HG03039 (cell line): ENCODE measurements around the gene LRRIQ4.

Experiments
- ATAC-seq: cut with Tn5 transposase; IDR thresholded peaks from one replicate; pipeline ENCODE4 v1.9.1; 2021; ENCODE audit warnings: mild to moderate bottlenecking, moderate library complexity; ENCODE audit not compliant: unreplicated experiment

LRRIQ4 gene

GRCh38 chr3:169809230-169809795 lies 3.4 kb upstream of the LRRIQ4 start:
- no peak for ATAC-seq

- peak; percentile 9 for ATAC-seq
Measured at GRCh38 chr3:169811631-169812331, 889 bp upstream of the LRRIQ4 start.

- no peak for ATAC-seq
Measured at GRCh38 chr3:169813278-169813677, 608 bp downstream of the LRRIQ4 start.

- ATAC-seq, result peak; percentile 88
Measured at GRCh38 chr3:169813757-169814517, 1.3 kb downstream of the LRRIQ4 start.

DNA sequence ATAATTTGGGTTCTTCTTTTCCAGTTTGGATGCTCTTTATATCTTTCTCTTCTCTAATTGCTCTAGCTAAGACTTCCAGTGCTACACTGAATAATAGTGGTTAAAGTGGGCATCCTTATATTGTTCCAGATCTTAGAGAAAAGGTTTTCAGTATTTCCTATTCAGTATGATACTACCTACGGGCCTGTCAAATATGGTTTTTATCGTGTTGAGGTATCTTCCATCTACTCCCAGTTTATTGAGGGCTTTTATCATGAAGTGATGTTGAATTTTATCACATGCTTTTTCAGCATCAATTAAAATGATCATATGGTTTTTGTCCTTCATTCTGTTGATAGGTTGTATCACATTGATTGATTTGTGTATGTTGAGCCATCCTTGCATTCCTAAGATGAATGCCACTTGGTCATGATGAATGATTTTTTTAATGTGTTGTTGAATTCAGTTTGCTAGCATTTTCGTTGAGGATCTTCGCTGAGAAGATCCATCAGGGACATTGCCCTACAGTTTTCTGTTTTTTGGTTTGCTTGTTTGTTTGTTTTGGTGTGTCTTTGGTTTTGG lies 3.0 kb downstream of the LRRIQ4 start:
- ATAC-seq, result no peak

- ATAC-seq, result no peak
Measured at GRCh38 chr3:169818316-169818715, 5.6 kb downstream of the LRRIQ4 start.

GRCh38 chr3:169822091-169822490 lies 9.4 kb downstream of the LRRIQ4 start:
- ATAC-seq, result no peak

GRCh38 chr3:169822540-169822939 lies 9.9 kb downstream of the LRRIQ4 start:
- ATAC-seq, result no peak

DNA sequence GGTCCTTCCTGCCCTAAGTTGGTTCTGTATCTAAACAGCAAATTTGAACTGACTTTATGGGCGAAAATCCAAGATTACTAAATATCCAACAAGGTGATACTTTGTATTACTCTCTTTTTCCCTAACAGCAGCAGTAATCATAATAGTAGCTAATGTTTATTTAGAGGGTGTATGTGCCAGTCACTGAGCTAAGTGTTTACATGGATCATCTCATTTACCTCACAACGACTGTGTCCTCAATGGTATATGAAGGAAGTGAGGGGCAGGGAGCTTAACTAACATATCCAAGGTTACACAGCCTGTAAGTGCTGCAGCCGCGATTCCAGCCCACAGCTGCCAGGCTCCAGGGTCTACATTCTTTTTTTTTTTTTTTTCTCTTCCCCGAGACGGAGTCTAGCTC lies 10.3 kb downstream of the LRRIQ4 start:
- no peak for ATAC-seq

GRCh38 chr3:169825316-169825715 lies 12.6 kb downstream of the LRRIQ4 start:
- ATAC-seq, result no peak

GRCh38 chr3:169827712-169828111 lies 15.0 kb downstream of the LRRIQ4 start:
- ATAC-seq, result no peak

DNA sequence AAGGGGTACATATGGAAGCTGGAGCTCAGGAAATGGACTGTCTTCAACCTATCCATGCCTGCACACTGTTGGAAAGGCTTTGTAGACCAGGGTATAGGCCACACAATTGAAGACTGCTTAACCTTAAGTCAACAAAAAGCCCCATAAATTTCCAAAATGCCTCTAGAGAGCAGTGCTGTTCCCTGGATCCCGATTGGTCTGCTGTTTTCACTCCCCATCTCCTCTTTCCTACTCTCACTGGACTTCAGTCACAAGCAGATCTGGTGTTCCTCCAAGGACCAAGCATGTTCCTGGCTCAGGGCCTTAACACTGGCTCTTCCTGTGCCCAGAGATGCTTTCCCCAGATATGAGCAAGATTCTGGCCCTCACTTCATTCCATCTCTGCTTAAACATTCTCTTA lies 22.9 kb downstream of the LRRIQ4 start:
- peak; percentile 23 for ATAC-seq

GRCh38 chr3:169836078-169836941 lies 23.6 kb downstream of the LRRIQ4 start:
- ATAC-seq, result peak; percentile 83

DNA sequence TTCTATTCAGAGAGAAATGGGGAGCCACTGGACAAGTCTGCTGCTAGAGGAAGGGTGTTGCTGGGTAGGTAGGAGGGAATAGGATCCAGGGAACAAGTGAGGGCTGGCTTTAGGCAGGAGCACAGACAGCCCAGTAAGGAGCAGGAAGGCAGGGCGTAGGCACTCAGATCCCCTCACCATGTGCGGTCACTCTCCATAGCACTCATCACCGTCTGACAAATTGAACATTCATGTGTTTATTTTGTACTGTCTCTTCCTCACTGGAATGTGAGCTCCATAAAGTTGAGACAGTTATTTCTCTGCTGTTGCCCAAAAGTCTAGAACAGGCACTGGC lies 24.2 kb downstream of the LRRIQ4 start:
- no peak for ATAC-seq

- no peak for ATAC-seq
Measured at GRCh38 chr3:169838511-169839030, 25.9 kb downstream of the LRRIQ4 start.

- peak; percentile 70 for ATAC-seq
Measured at GRCh38 chr3:169841171-169841570, 28.5 kb downstream of the LRRIQ4 start.

GRCh38 chr3:169842960-169843359 lies 30.3 kb downstream of the LRRIQ4 start:
- no peak for ATAC-seq

GRCh38 chr3:169846458-169847193 lies 34.0 kb downstream of the LRRIQ4 start:
- peak; percentile 97 for ATAC-seq

DNA sequence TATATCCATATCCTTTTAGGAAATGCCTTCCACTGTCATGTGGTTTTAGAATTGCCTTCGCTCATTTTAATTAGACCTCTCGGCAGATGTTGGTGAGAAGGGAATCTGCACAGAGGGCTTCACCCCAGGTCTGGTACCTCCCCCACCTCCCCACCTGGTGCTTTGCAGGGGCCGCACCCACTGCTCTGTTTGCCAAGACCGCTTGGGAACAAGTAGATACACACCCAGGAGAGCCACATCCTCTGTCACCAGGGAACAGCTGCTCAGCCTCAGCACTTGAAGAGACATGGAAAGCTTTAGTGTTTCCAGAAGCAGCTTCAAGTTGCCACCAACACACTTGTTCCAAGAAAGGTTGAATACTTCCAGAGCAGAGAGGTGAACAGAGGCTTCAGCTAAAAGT lies 35.2 kb downstream of the LRRIQ4 start:
- no peak for ATAC-seq

DNA sequence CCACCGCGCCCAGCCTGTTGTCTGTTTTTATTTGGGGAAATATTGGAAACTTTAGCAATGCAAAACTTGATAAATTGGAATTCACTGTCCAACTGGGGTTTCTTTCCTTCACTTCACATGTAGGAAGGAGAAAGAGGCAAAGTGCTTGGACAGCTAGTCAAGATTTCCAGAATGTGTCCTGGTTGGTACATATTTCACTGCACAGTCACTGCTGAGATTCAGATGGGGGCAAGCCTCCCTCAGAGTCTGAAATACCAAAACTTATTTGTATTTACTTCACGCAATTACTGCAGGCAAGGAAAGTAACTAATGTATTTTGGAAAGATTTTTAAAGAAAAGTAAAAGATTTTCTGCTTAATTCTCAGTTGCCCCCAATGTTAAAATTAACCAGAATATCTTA lies 36.1 kb downstream of the LRRIQ4 start:
- no peak for ATAC-seq
